HG02798 (cell line): ENCODE results near the gene PRKACA.
"Not testable (repeated sequence)": the region's sequence is repeated elsewhere in the genome, so short reads cannot be mapped to it uniquely, and the experiment has no call there.

Source experiments
- ATAC-seq: cut with Tn5 transposase; IDR thresholded peaks from one replicate; pipeline ENCODE4 v1.9.1; 2021; ENCODE audit warnings: mild to moderate bottlenecking; ENCODE audit not compliant: unreplicated experiment, poor library complexity

Gene PRKACA

DNA sequence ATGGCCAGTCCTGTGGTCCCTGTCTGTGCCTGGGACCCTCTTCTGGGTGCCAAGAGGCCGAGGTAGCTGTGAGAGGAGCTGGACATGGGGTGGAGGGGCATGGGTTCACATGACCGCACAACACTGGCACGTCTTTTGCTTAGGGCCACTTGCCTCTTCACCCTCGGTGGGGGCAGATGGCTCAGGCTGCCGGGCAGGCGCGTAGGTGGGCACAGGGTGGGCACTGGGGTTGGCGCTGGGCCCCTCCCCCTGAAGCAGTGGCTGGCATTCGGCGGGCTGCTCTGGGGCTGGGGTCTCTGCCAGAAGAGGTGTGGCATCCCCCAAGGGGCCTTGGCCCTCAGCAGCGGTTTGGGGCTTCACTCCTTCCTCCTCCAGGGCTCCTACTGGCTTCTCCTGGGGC, 64.1 kb downstream of the PRKACA start:
- ATAC-seq, result no peak

DNA sequence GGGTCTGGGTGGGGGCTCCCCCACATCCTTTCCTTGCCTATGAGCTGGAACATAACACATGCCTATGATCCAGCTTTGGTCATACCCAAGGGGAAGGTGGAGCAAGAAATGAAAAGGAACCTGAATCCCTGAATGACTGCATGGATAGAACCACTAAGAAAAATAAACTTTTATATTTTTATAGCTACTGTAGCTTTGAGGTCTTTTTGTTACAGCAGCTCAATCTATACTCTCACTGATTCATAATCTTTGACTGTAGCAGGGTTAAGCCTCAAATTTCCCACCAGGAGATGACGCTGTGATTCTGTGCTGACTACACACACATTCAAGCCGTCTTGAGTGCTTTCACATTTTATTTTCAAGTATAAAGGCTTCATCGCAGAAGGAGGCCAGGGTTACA, 64.5 kb downstream of the PRKACA start:
- ATAC-seq, result no peak

DNA sequence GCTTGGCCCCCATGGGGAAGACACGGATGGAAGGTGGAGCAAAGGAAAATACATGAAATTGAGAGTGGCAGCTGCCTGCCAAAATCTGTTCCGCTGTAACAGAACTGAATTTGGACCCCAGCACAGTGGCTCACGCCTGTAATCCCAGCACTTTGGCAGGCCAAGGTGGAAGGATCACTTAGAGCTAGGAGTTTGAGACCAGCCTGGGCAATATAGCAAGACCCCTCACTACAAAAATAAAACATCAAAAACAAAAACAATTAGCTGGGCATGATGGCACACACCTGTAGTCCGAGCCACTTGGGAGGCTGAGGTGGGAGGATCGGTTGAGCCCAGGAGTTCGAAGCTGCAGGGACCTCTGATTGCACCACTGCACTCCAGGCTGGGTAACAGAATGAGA, 65.1 kb downstream of the PRKACA start:
- no peak for ATAC-seq

DNA sequence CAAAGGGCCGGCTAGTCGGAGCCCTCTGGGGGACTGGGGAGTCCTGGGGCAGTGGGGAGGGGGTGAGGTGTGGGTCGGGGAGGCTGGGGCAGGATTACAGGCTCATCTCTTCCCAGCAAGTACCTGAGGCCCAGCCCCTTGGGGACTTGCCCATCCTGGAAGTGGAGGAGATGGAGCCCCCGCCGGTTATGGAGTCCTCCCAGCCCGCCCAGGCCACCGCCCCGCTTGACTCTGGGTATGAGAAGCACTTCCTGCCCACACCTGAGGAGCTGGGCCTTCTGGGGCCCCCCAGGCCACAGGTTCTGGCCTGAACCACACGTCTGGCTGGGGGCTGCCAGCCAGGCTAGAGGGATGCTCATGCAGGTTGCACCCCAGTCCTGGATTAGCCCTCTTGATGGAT, 65.6 kb downstream of the PRKACA start:
- no peak for ATAC-seq

DNA sequence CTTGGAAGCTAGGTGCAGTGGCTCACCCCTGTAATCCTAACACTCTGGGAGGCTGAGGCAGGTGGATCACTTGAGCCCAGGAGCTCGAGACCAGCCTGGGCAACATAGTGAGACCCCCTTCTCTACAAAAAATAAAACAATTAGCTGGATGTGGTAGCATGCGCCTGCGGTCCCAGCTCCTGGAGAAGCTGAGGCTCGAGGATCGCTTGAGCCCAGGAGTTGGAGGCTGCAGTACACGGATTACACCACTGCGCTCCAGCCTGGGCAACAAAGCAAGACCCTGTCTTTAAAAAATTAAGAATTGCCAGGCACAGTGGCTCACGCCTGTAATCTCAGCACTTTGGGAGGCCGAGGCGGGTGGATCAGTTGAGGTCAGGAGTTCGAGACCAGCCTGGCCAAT, 66.6 kb downstream of the PRKACA start:
- ATAC-seq, result not testable (repeated sequence)

DNA sequence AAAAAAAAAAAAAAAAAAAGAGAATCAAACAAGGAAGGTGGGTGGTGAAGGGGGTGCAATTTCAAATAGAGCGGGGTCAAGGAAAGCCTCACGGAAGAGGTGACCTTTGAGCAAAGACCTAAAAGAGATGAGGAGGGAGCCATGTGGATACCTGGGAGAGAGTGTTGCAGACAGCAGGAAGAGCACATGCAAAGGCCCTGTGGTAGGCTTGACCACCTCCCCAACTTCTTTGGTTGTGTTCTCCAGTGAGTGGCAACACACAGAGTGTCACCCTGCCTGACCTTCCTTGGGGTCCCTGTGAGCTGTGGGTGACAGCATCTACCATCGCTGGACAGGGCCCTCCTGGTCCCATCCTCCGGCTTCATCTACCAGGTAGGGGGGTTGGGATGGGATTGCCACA, 67.0 kb downstream of the PRKACA start:
- ATAC-seq, result no peak

DNA sequence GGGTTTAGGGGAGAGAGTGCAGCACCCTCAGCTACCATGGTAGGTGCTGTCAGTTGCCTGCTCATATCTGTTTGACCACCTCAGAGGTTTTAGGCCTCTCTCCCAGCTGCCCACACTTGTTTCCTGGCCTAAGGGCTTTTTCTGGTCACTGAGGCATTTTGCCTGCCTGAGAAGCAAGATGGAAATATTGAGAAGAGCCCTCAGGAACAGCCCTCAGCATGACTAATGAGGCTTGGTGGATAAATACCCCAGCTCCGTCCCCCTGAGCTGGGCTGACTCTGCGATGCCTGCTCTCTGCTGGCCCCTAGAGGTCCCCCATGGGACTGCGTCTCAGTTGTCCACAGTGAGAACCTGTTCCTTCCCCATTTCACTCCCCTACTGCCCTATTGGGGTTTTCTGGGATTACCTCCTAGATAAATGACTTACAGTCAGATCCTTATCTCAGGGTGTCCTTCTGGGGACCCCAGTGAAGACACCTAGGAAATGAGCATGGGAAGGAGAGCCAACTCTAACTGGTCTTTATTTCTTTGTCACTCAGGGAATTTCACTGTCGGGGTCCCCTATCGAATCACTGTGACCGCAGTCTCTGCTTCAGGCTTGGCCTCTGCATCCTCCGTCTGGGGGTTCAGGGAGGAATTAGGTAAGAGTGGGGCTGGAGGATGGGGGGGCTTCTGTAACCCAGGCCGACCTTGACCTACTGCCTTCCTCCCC, 69.0 kb downstream of the PRKACA start:
- no peak for ATAC-seq

DNA sequence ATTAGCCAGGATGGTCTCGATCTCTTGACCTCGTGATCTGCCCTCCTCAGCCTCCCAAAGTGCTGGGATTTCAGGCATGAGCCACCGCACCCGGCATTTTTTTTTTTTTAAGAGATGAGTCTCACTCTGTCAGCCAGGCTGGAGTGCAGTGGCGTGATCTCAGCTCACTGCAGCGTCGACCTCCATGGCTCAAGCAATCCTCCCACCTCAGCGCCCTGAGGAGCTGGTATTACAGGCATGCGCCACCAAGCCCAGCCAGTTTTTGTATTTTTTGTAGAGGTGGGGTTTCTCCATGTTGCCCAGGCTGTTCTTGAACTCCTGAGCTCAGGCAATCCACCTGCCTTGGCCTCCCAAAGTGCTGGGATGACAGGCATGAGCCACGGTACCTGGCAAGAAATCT, 69.7 kb downstream of the PRKACA start:
- ATAC-seq, result not testable (repeated sequence)

DNA sequence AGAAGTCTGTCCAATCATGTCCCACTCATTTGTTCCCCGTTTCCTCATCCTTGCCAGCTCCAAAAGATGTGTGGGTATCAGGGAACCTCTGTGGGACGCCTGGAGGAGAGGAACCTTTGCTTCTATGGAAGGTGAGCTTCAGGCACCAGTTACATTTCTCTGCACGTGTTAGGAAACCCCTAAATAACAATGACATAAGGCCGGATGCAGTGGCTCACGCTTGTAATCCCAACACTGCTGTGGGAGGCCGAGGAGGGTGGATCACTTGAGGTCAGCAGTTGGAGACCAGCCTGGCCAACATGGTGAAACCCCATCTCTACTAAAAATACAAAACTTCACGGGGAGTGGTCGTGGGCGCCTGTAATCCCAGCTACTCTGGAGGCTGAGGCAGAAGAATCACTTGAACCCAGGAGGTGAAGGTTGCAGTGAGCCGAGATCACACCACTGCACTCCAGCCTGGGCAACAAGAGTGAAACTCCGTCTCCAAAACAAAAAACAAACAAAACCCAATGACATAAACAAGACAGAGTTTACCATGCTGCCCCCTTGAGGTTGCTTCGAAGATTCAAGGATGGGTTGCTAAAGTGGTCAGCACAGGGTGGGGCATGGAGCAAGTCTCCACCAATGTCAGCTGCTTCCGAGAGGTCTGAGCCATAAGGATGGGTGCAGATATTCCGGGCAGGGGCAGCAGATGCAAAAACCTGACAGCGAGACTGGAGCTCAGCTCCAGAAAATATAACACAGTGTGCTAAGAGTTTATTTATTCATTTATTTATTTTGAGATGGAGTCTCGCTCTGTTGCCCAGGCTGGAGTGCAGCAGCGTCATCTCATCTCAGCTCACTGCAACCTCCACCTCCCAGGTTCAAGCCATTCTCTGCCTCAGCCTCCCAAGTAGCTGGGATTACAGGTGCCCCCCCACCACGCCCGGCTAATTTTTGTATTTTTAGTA, 74.6 kb downstream of the PRKACA start:
- not testable (repeated sequence) for ATAC-seq
